COR-L47 (cell line): ENCODE measurements around the gene C10orf105.

Experiments
- DNase-seq: peaks from one replicate; lab custom pipeline; 2025; lab: John Stamatoyannopoulos, UW

C10orf105 gene

GRCh38 chr10:71751515-71752224 lies 32.1 kb upstream of the C10orf105 start:
- DNase-seq, result no peak

GRCh38 chr10:71750986-71751385 lies 31.4 kb upstream of the C10orf105 start:
- DNase-seq, result no peak

GRCh38 chr10:71750124-71750841 lies 30.7 kb upstream of the C10orf105 start:
- DNase-seq, result no peak

GRCh38 chr10:71749396-71749795 lies 29.8 kb upstream of the C10orf105 start:
- no peak for DNase-seq

GRCh38 chr10:71748671-71749191 lies 29.2 kb upstream of the C10orf105 start:
- DNase-seq, result no peak

- no peak for DNase-seq
Observed at GRCh38 chr10:71747551-71748523, 28.3 kb upstream of the C10orf105 start.

- DNase-seq, result no peak
Observed at GRCh38 chr10:71747039-71747531, 27.5 kb upstream of the C10orf105 start.

GRCh38 chr10:71746344-71747037 lies 26.9 kb upstream of the C10orf105 start:
- DNase-seq, result no peak

- DNase-seq, result no peak
Observed at GRCh38 chr10:71745664-71746250, 26.2 kb upstream of the C10orf105 start.

- no peak for DNase-seq
Observed at GRCh38 chr10:71744897-71745663, 25.5 kb upstream of the C10orf105 start.

- no peak for DNase-seq
Observed at GRCh38 chr10:71743866-71744265, 24.3 kb upstream of the C10orf105 start.

- DNase-seq, result no peak
Observed at GRCh38 chr10:71743089-71743838, 23.7 kb upstream of the C10orf105 start.

- DNase-seq, result no peak
Observed at GRCh38 chr10:71742301-71743088, 22.9 kb upstream of the C10orf105 start.

- no peak for DNase-seq
Observed at GRCh38 chr10:71741671-71742070, 22.1 kb upstream of the C10orf105 start.

- DNase-seq, result no peak
Observed at GRCh38 chr10:71741029-71741428, 21.5 kb upstream of the C10orf105 start.

GRCh38 chr10:71740069-71740653 lies 20.6 kb upstream of the C10orf105 start:
- no peak for DNase-seq

GRCh38 chr10:71739358-71739900 lies 19.9 kb upstream of the C10orf105 start:
- no peak for DNase-seq

- DNase-seq, result no peak
Observed at GRCh38 chr10:71737834-71738197, 18.2 kb upstream of the C10orf105 start.
